A549 treated with CpdA at 1 μM for 4 hours (cell line): ENCODE results near the gene OR5B3. TPM values are rescaled to one million over a fixed set of nuclear protein-coding genes. Genes with fewer than 3 reads are reported as not detected.

ENCODE experiments used
- total RNA-seq: library from RNA; stranded (reverse); fragments of 200-300 nt; extraction: Qiagen RNA extraction; gene quantifications from 5 replicates; pipeline ENCODE4 v1.2.3, GENCODE V29; 2022; ENCODE audit warnings: low read depth

OR5B3 gene
- total RNA-seq: not detected in 5 replicates

GRCh38 chr11:58406774-58407173 lies at the start of gene OR5B3:
Gene OR5B3, minus strand, starts transcription at chr11:58406874. Its CDS starts 3,465 bp downstream, at chr11:58403409.

GRCh38 chr11:58442136-58442535 lies 35.5 kb upstream of the OR5B3 start, which contains the start of gene OR5B12:
Gene OR5B12, minus strand, starts transcription at chr11:58442236. Its CDS starts 2,085 bp downstream, at chr11:58440151.

DNA sequence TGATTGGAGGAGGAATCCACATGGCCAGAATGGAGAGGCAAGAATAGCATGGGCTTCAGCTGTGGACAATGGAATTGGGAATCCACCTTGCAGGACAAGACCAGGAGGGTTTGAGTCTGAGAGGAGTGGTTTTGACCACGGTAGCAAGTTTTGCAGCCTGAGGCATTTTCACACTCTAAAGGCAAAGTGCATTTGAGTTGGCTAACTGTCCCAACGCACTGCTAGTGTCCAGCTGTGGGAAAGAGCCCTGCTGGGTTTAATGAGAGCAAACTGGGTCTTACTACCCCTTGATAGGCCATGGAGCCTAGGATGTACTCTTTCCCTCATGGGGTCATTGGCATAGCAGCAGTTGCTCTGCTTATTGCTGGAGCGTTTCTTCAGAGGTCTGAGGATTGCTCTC lies 21.3 kb upstream of the OR5B3 start, which contains the start of gene OR5B2:
Gene OR5B2 (minus strand): TSS at position 101 of the 400 bp plus-strand sequence. CDS start 4,860 bp downstream, outside the sequence.

DNA sequence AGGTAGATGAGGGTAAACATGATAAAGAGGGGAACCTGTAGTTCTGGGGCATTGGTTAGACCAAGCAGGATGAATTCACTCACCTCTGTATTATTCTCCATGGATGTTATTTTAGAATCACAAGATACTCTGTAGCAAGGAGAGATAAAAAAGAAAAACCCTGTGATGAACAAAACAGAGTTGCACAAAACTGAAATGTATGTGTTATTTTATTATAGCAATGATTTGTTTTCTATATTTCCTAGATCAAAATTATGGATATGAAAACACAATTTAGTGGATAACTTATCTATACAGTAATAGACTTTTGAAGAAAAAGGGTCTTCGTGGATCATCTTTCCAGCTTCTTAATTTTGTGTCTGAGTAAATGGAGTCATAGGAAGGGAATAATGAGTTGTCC lies 47.7 kb downstream of the OR5B3 start, which contains the start of gene OR5B17:
Gene OR5B17 (minus strand): TSS at position 101 of the 400 bp plus-strand sequence. CDS start 0 bp downstream, at position 101.

Other genes with a start within 250 kb of the OR5B3 start
- not detected in 5 replicates for gene OR9Q2, start 217.8 kb downstream of the OR5B3 start, total RNA-seq
- not detected in 5 replicates for gene OR1S2, start 202.7 kb downstream of the OR5B3 start, total RNA-seq
- gene OR1S1, start 194.2 kb downstream of the OR5B3 start, total RNA-seq: not detected in 5 replicates
- gene OR10Q1, start 178.0 kb downstream of the OR5B3 start, total RNA-seq: not detected in 5 replicates
- not detected in 5 replicates for gene OR10W1, start 138.6 kb downstream of the OR5B3 start, total RNA-seq
- gene OR5B17, start 47.8 kb downstream of the OR5B3 start, total RNA-seq: not detected in 5 replicates
- not detected in 5 replicates for gene OR5B2, start 21.2 kb upstream of the OR5B3 start, total RNA-seq
- not detected in 5 replicates for gene OR5B12, start 35.4 kb upstream of the OR5B3 start, total RNA-seq
- not detected in 5 replicates for gene OR5B21, start 101.2 kb upstream of the OR5B3 start, total RNA-seq
- gene LPXN, start 169.0 kb upstream of the OR5B3 start, total RNA-seq: 2.5 to 3.8 TPM (median 3.3 TPM) in 5 replicates
- gene ZFP91, start 172.2 kb upstream of the OR5B3 start, total RNA-seq: 38.5 to 52.4 TPM (median 41.7 TPM) in 5 replicates
- gene CNTF, start 215.8 kb upstream of the OR5B3 start, total RNA-seq: 1.2 to 2.0 TPM (median 1.4 TPM) in 5 replicates